HepG2 (cell line): ENCODE data around the gene MAN2A1. TPM values are rescaled to one million over a fixed set of nuclear protein-coding genes. Genes with fewer than 3 reads are reported as not detected.

ENCODE experiments used
- ARNTL ChIP-seq: sonication (generic); formaldehyde crosslinking; IDR thresholded peaks from 2 replicates; pipeline ENCODE4 v1.4.0; 2020; ENCODE audit warnings: mild to moderate bottlenecking, missing genetic modification reagents
- HNRNPH1 ChIP-seq: fragments of 200-400 bp; formaldehyde crosslinking; optimal IDR thresholded peaks from 2 replicates; pipeline ENCODE3; 2017; ENCODE audit warnings: mild to moderate bottlenecking, low read depth, low read length
- IKZF5 ChIP-seq: IDR thresholded peaks from 2 replicates; pipeline ENCODE4 v1.6.1; 2018; ENCODE audit warnings: missing genetic modification reagents, mild to moderate bottlenecking, missing compliant biosample characterization
- KDM5B ChIP-seq: sonication (generic); formaldehyde crosslinking; IDR thresholded peaks from 2 replicates; pipeline ENCODE4 v1.4.0; 2020; ENCODE audit warnings: missing genetic modification reagents, mild to moderate bottlenecking, borderline replicate concordance
- MAFK ChIP-seq, 2 experiments: IDR thresholded peaks in 1 of 2; conservative IDR thresholded peaks in 1 of 2; 2 replicates each; pipeline ENCODE4 v1.6.1; 2011; ENCODE audit warnings: improper control_type of control experiment in 2 of 2, low read length in 2 of 2
- MED1 ChIP-seq: sonication (generic); formaldehyde crosslinking; IDR thresholded peaks from 2 replicates; pipeline ENCODE4 v1.4.0; 2020; ENCODE audit warnings: missing genetic modification reagents
- REPIN1 ChIP-seq: sonication (generic); formaldehyde crosslinking; IDR thresholded peaks from 2 replicates; pipeline ENCODE4 v1.8.0; 2022; ENCODE audit warnings: missing genetic modification reagents, low read depth, mild to moderate bottlenecking, borderline replicate concordance
- SKIL ChIP-seq: sonication (generic); formaldehyde crosslinking; IDR thresholded peaks from 2 replicates; pipeline ENCODE4 v1.8.0; 2022; ENCODE audit warnings: missing genetic modification reagents, mild to moderate bottlenecking, moderate library complexity, borderline replicate concordance
- SNAPC2 ChIP-seq: sonication (generic); formaldehyde crosslinking; IDR thresholded peaks from 2 replicates; pipeline ENCODE4 v1.8.1; 2022; ENCODE audit warnings: mild to moderate bottlenecking, missing genetic modification reagents
- SP5 ChIP-seq: IDR thresholded peaks from 2 replicates; pipeline ENCODE4 v1.6.1; 2016; ENCODE audit warnings: low read depth, borderline replicate concordance
- TAF15 ChIP-seq: fragments of 200-400 bp; formaldehyde crosslinking; IDR thresholded peaks from one replicate; pipeline ENCODE4 v1.6.1; 2018; ENCODE audit warnings: mild to moderate bottlenecking, low read depth, low read length; ENCODE audit not compliant: poor library complexity, severe bottlenecking
- TCF7 ChIP-seq: sonication (generic); IDR thresholded peaks from 2 replicates; pipeline ENCODE4 v1.6.1; 2016; ENCODE audit warnings: antibody characterized with exemption, low read depth
- TRAFD1 ChIP-seq: sonication (generic); formaldehyde crosslinking; IDR thresholded peaks from 2 replicates; pipeline ENCODE4 v1.5.1; 2020; ENCODE audit warnings: missing genetic modification reagents, mild to moderate bottlenecking, borderline replicate concordance
- XBP1 ChIP-seq: sonication (generic); formaldehyde crosslinking; IDR thresholded peaks from 2 replicates; pipeline ENCODE4 v1.5.0; 2020; ENCODE audit warnings: missing genetic modification reagents
- ZNF317 ChIP-seq: sonication (generic); formaldehyde crosslinking; IDR thresholded peaks from 2 replicates; pipeline ENCODE4 v1.5.0; 2020; ENCODE audit warnings: mild to moderate bottlenecking, missing genetic modification reagents
- ZNF451 ChIP-seq: sonication (generic); formaldehyde crosslinking; IDR thresholded peaks from 2 replicates; pipeline ENCODE4 v1.5.0; 2020; ENCODE audit warnings: mild to moderate bottlenecking, missing genetic modification reagents
- ZNF512B ChIP-seq: sonication (generic); formaldehyde crosslinking; IDR thresholded peaks from 2 replicates; pipeline ENCODE4 v1.5.1; 2020; ENCODE audit warnings: missing genetic modification reagents, mild to moderate bottlenecking, borderline replicate concordance
- ZNF619 ChIP-seq: sonication (generic); formaldehyde crosslinking; IDR thresholded peaks from 2 replicates; pipeline ENCODE4 v1.4.0; 2020; ENCODE audit warnings: mild to moderate bottlenecking, missing genetic modification reagents
- ZNF772 ChIP-seq: sonication (generic); formaldehyde crosslinking; IDR thresholded peaks from 2 replicates; pipeline ENCODE4 v1.5.0; 2020; ENCODE audit warnings: mild to moderate bottlenecking, missing genetic modification reagents
- ZNF781 ChIP-seq: sonication (generic); formaldehyde crosslinking; IDR thresholded peaks from 2 replicates; pipeline ENCODE4 v1.5.1; 2020; ENCODE audit warnings: borderline replicate concordance, mild to moderate bottlenecking, missing genetic modification reagents; ENCODE audit errors: not compliant biosample characterization
- ZSCAN25 ChIP-seq: sonication (generic); formaldehyde crosslinking; IDR thresholded peaks from 2 replicates; pipeline ENCODE4 v1.8.0; 2022; ENCODE audit warnings: mild to moderate bottlenecking, missing genetic modification reagents
- polyA plus RNA-seq, 8 experiments: library from polyadenylated mRNA; depleted of rRNA in 3 of 8; stranded (reverse) in 7 of 8; unstranded in 1 of 8; fragments of >200 nt; fragmentation: Illumina TruSeq in 4 of 8; extraction: Trizol in 4 of 8; gene quantifications; 2 replicates each; pipeline versions ENCODE4 v1.2.1 to v1.2.3, GENCODE V29; 2011 to 2016; ENCODE audit warnings: low read depth in 4 of 8, missing spikeins in 1 of 8, mixed read lengths in 1 of 8; ENCODE audit not compliant: insufficient read depth in 1 of 8
- total RNA-seq, 5 experiments: library from RNA; depleted of rRNA; stranded (reverse); fragments of >200 nt; fragmentation: Illumina TruSeq; extraction: Trizol; gene quantifications; 2 replicates each; pipeline ENCODE4 v1.2.3, GENCODE V29; 2016; ENCODE audit warnings: low read depth in 1 of 5

MAN2A1 gene
- total and polyA plus RNA-seq, 2 of the 13 experiments (the other 11 are each of a cell fraction or from before 2014, with no cell fraction given): 56.2 to 80.5 TPM

- no peak for TF ChIP-seq SNAPC2
- TF ChIP-seq TRAFD1 (CRISPR knock-in tag): no peak
- TF ChIP-seq KDM5B (CRISPR knock-in tag): no peak
- TF ChIP-seq MAFK (conservative IDR thresholded peaks at IDR 0.05 in 1 of 2, IDR thresholded peaks at IDR 0.05 in 1 of 2; ENCODE audit: low read length in 2 of 2): no peak
- TF ChIP-seq ZNF512B: no peak
- TF ChIP-seq ZNF317: peak; percentile 14; the same call in 1 of the 2 replicates
- no peak for TF ChIP-seq XBP1 (CRISPR knock-in tag)
- TF ChIP-seq ZNF772: no peak; the same call in 1 of the 2 replicates
- no peak for TF ChIP-seq SP5 (CRISPR knock-in tag)
- TF ChIP-seq TCF7: peak; percentile 69
- TF ChIP-seq IKZF5 (CRISPR knock-in tag): peak; percentile 67; the same call in 1 of the 2 replicates
- TF ChIP-seq ZNF781 (CRISPR knock-in tag): no peak
- no peak for TF ChIP-seq ZSCAN25 (CRISPR knock-in tag)
- TF ChIP-seq ZNF619 (CRISPR knock-in tag): no peak
- no peak for TF ChIP-seq ZNF451 (CRISPR knock-in tag)
- TF ChIP-seq HNRNPH1: no peak
- TF ChIP-seq REPIN1 (CRISPR knock-in tag): peak; percentile 65
- no peak for TF ChIP-seq TAF15
- TF ChIP-seq MED1 (CRISPR knock-in tag): peak; percentile 96
- peak; percentile 57; the same call in 1 of the 2 replicates for TF ChIP-seq SKIL (CRISPR knock-in tag)
- TF ChIP-seq ARNTL: peak; percentile 78; the same call in 1 of the 2 replicates
These were observed 211.3 kb downstream of the MAN2A1 start (continued) for GRCh38 chr5:109900911-109901627.
